GM23338 (cell line): ENCODE data around the gene C14orf180. TPM values are rescaled to one million over a fixed set of nuclear protein-coding genes. Genes with fewer than 3 reads are reported as not detected.

Experiments used
- ATAC-seq: fragments of 200-7000 bp; cut with Tn5 transposase; 3 replicates; pipeline ENCODE4 v1.9.1; 2020
- DNase-seq: peaks from one replicate; pipeline ENCODE4 v3.0.0-alpha.2; 2015; ENCODE audit warnings: low spot score
- H2AFZ ChIP-seq: fragments of 200-600 bp; sonication (generic); 2 replicates; pipeline ENCODE4 v1.8.0; 2016; ENCODE audit warnings: antibody characterized with exemption, mild to moderate bottlenecking, moderate library complexity
- H3F3A ChIP-seq: fragments of 200-600 bp; sonication (generic); replicated peaks from 2 replicates; pipeline ENCODE4 v1.8.0; 2017; ENCODE audit warnings: antibody characterized with exemption, mixed run types, low read depth
- H3K27ac ChIP-seq: fragments of 200-600 bp; sonication (generic); 2 replicates; pipeline ENCODE4 v1.6.1; 2016; ENCODE audit warnings: low read depth
- H3K27me3 ChIP-seq: fragments of 200-600 bp; sonication (generic); 2 replicates; pipeline ENCODE4 v1.8.0; 2016; ENCODE audit warnings: mild to moderate bottlenecking, mixed run types, moderate library complexity; ENCODE audit not compliant: insufficient read depth
- H3K36me3 ChIP-seq: fragments of 200-600 bp; sonication (generic); 2 replicates; pipeline ENCODE4 v1.8.0; 2016; ENCODE audit warnings: mild to moderate bottlenecking; ENCODE audit not compliant: insufficient read depth
- H3K4me1 ChIP-seq: fragments of 200-600 bp; sonication (generic); 2 replicates; pipeline ENCODE4 v1.8.0; 2016; ENCODE audit warnings: mild to moderate bottlenecking, moderate library complexity; ENCODE audit not compliant: insufficient read depth
- H3K4me2 ChIP-seq: fragments of 200-600 bp; sonication (generic); 2 replicates; pipeline ENCODE4 v1.7.1; 2017; ENCODE audit warnings: mixed run types
- H3K4me3 ChIP-seq: fragments of 200-600 bp; sonication (generic); 2 replicates; pipeline ENCODE4 v1.6.1; 2016; ENCODE audit warnings: mixed run types
- H3K79me2 ChIP-seq: fragments of 200-600 bp; sonication (generic); replicated peaks from 2 replicates; pipeline ENCODE4 v1.8.0; 2017; ENCODE audit warnings: mild to moderate bottlenecking; ENCODE audit not compliant: insufficient read depth
- H3K9me2 ChIP-seq: fragments of 200-600 bp; sonication (generic); 2 replicates; pipeline ENCODE4 v1.8.0; 2017; ENCODE audit not compliant: insufficient read depth
- H4K20me1 ChIP-seq: fragments of 200-600 bp; sonication (generic); replicated peaks from 2 replicates; pipeline ENCODE4 v1.8.0; 2017; ENCODE audit warnings: mild to moderate bottlenecking; ENCODE audit not compliant: insufficient read depth
- H3K27ac Mint-ChIP-seq: 2 replicates; pipeline ENCODE4 v1.8.0; 2020; ENCODE audit warnings: inconsistent platforms, mild to moderate bottlenecking, moderate library complexity, mixed read lengths
- H3K27me3 Mint-ChIP-seq: 3 replicates; pipeline ENCODE4 v1.8.0; 2022; ENCODE audit warnings: low read depth, mild to moderate bottlenecking, moderate library complexity, mixed read lengths, inconsistent platforms; ENCODE audit not compliant: insufficient read depth, poor library complexity
- H3K36me3 Mint-ChIP-seq: 3 replicates; pipeline ENCODE4 v1.8.0; 2021; ENCODE audit warnings: low read depth, mild to moderate bottlenecking, inconsistent platforms, moderate library complexity, mixed read lengths
- H3K4me1 Mint-ChIP-seq: 3 replicates; pipeline ENCODE4 v1.8.0; 2020; ENCODE audit warnings: mild to moderate bottlenecking, inconsistent platforms, mixed read lengths
- H3K4me3 Mint-ChIP-seq: 3 replicates; pipeline ENCODE4 v1.8.0; 2021; ENCODE audit warnings: moderate library complexity, mild to moderate bottlenecking, inconsistent platforms, mixed read lengths
- H3K9me3 Mint-ChIP-seq: 3 replicates; pipeline ENCODE4 v1.8.0; 2020; ENCODE audit warnings: moderate library complexity, mild to moderate bottlenecking, inconsistent platforms, mixed read lengths
- CREB1 ChIP-seq: fragments of 250-450 bp; sonication (Bioruptor Pico); IDR thresholded peaks from 2 replicates; pipeline ENCODE4 v1.5.0; 2020; ENCODE audit warnings: low read depth, mild to moderate bottlenecking, moderate library complexity
- CTCF ChIP-seq, 2 experiments: fragments of 200-600 bp in 1 of 2; sonication (generic) in 1 of 2; conservative IDR thresholded peaks; 2 replicates each; pipeline versions ENCODE4 v1.5.1 to v1.6.1; 2016 to 2017; ENCODE audit warnings: antibody characterized with exemption in 2 of 2, low read depth in 2 of 2, mild to moderate bottlenecking in 2 of 2, moderate library complexity in 1 of 2
- EZH2 ChIP-seq: fragments of 200-600 bp; sonication (generic); IDR thresholded peaks from one replicate; pipeline ENCODE4 v1.8.0; 2017; ENCODE audit warnings: antibody characterized with exemption, mild to moderate bottlenecking, low read depth; ENCODE audit not compliant: unreplicated experiment
- EZH2phosphoT487 ChIP-seq: fragments of 200-600 bp; sonication (generic); IDR thresholded peaks from one replicate; pipeline ENCODE4 v1.8.1; 2018; ENCODE audit warnings: antibody characterized with exemption; ENCODE audit not compliant: unreplicated experiment
- JUNB ChIP-seq: IDR thresholded peaks from one replicate; pipeline ENCODE4 v1.6.1; 2016; ENCODE audit warnings: antibody characterized with exemption; ENCODE audit not compliant: unreplicated experiment
- NANOG ChIP-seq: IDR thresholded peaks from 2 replicates; pipeline ENCODE4 v1.6.1; 2016; ENCODE audit warnings: antibody characterized with exemption, borderline replicate concordance
- POLR2AphosphoS5 ChIP-seq: IDR thresholded peaks from 2 replicates; pipeline ENCODE4 v1.6.1; 2016; ENCODE audit warnings: antibody characterized with exemption, low read depth
- STAT1 ChIP-seq: IDR thresholded peaks from one replicate; pipeline ENCODE4 v1.6.1; 2016; ENCODE audit warnings: antibody characterized with exemption; ENCODE audit not compliant: unreplicated experiment
- ZNF114 ChIP-seq: fragments of 250-450 bp; sonication (Bioruptor Pico); IDR thresholded peaks from 2 replicates; pipeline ENCODE4 v1.5.0; 2020; ENCODE audit warnings: mild to moderate bottlenecking, moderate library complexity
- polyA plus RNA-seq: library from polyadenylated mRNA; unstranded; fragments of >200 nt; fragmentation: Nextera tagmentation; extraction: Ambion mirVana; gene quantifications from 2 replicates; pipeline ENCODE4 v1.2.1, GENCODE V29; 2016
- total RNA-seq: library from RNA; depleted of rRNA; stranded (reverse); fragments of >200 nt; shearing (Covaris generic); gene quantifications from 2 replicates; pipeline ENCODE4 v1.2.3, GENCODE V29; 2014
- TF ChIP-seq, protein P1 (sequence below): IDR thresholded peaks from 2 replicates; pipeline ENCODE4 v1.6.1; 2016; ENCODE audit warnings: antibody characterized with exemption
- TF ChIP-seq, protein P2 (sequence below): IDR thresholded peaks from one replicate; pipeline ENCODE4 v1.6.1; 2018; ENCODE audit warnings: antibody characterized with exemption; ENCODE audit not compliant: unreplicated experiment

C14orf180 gene
- total and polyA plus RNA-seq, 2 experiments from 2014 or later: not detected

DNA sequence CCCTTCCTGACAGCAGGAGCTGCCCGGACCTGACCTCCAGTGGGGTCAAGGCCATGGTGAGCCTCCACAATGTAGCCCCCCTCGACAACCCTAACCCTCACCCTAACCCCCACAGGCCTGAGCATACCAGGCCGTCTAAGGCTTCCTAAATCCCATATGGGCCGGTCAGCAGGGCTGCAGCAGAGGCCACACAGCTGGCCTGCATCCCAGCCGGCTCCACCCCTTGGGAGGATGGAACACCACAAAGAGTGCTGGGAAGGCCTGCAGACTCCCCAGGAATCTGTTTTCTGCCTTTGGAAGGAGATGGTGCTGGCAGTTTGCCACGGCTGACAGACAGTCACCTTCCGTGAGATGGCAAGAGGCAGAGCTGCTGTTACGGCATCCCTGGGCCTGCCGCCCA is 22.2 kb downstream of the C14orf180 start (continued):
- no peak for TF ChIP-seq EZH2
- no peak for TF ChIP-seq CTCF (conservative IDR thresholded peaks at IDR 0.05; ENCODE audit: low read depth in 2 of 2)
- no peak for TF ChIP-seq STAT1
- no peak for TF ChIP-seq CREB1
- no peak for TF ChIP-seq ZNF114 (CRISPR knock-in tag)
- TF ChIP-seq JUNB: no peak
- TF ChIP-seq EZH2phosphoT487: no peak
- TF ChIP-seq, protein P1, sequence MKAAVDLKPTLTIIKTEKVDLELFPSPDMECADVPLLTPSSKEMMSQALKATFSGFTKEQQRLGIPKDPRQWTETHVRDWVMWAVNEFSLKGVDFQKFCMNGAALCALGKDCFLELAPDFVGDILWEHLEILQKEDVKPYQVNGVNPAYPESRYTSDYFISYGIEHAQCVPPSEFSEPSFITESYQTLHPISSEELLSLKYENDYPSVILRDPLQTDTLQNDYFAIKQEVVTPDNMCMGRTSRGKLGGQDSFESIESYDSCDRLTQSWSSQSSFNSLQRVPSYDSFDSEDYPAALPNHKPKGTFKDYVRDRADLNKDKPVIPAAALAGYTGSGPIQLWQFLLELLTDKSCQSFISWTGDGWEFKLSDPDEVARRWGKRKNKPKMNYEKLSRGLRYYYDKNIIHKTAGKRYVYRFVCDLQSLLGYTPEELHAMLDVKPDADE: no peak

GRCh38 chr14:104602315-104602932 is 22.9 kb downstream of the C14orf180 start:
- no peaks in the 10 kb centered on the region for H3F3A ChIP-seq
- Mint-ChIP-seq H3K4me1 (peaks cover 14% of the 10 kb centered on the region), H3K36me3 (no peaks in the 10 kb centered on the region; the same call in 2 of the 3 replicates), H3K27ac (no peak overlapping the region), H3K27me3 (peaks cover 27% of the 10 kb centered on the region), H3K9me3 (no peaks in the 10 kb centered on the region; the same call in 2 of the 3 replicates), H3K4me3 (no peak overlapping the region)
- no peaks in the 10 kb centered on the region for H3K79me2 ChIP-seq
- ATAC-seq: no peak
- peaks cover 10% of the 10 kb centered on the region; the same call in 1 of the 2 replicates for H3K4me1 ChIP-seq
- peaks cover 21% of the 10 kb centered on the region for H3K27me3 ChIP-seq
- no peak for DNase-seq
- H3K4me3 ChIP-seq: no peak overlapping the region
- no peak overlapping the region for H3K4me2 ChIP-seq
- peaks cover 6% of the 10 kb centered on the region; the same call in 1 of the 2 replicates for H4K20me1 ChIP-seq
- no peak overlapping the region for H3K27ac ChIP-seq
- no peaks in the 10 kb centered on the region for H3K36me3 ChIP-seq
- no peaks in the 10 kb centered on the region for H3K9me2 ChIP-seq
- no peak overlapping the region for H2AFZ ChIP-seq
- TF ChIP-seq, protein P1: no peak
- TF ChIP-seq NANOG (no peak), EZH2 (no peak), POLR2AphosphoS5 (no peak), CTCF (conservative IDR thresholded peaks at IDR 0.05; ENCODE audit: low read depth in 2 of 2) (no peak), JUNB (no peak), STAT1 (no peak), ZNF114 (CRISPR knock-in tag) (no peak), CREB1 (no peak)
- TF ChIP-seq, protein P2, sequence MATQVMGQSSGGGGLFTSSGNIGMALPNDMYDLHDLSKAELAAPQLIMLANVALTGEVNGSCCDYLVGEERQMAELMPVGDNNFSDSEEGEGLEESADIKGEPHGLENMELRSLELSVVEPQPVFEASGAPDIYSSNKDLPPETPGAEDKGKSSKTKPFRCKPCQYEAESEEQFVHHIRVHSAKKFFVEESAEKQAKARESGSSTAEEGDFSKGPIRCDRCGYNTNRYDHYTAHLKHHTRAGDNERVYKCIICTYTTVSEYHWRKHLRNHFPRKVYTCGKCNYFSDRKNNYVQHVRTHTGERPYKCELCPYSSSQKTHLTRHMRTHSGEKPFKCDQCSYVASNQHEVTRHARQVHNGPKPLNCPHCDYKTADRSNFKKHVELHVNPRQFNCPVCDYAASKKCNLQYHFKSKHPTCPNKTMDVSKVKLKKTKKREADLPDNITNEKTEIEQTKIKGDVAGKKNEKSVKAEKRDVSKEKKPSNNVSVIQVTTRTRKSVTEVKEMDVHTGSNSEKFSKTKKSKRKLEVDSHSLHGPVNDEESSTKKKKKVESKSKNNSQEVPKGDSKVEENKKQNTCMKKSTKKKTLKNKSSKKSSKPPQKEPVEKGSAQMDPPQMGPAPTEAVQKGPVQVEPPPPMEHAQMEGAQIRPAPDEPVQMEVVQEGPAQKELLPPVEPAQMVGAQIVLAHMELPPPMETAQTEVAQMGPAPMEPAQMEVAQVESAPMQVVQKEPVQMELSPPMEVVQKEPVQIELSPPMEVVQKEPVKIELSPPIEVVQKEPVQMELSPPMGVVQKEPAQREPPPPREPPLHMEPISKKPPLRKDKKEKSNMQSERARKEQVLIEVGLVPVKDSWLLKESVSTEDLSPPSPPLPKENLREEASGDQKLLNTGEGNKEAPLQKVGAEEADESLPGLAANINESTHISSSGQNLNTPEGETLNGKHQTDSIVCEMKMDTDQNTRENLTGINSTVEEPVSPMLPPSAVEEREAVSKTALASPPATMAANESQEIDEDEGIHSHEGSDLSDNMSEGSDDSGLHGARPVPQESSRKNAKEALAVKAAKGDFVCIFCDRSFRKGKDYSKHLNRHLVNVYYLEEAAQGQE: no peak
